ENCODE data around the gene DLGAP1.

Gene DLGAP1

GRCh38 chr18:3903337-3903736, 551.8 kb downstream of the DLGAP1 start:
- TF ChIP-seq POLR2A (IDR thresholded peaks at IDR 0.05; ENCODE audit: low read length) = no peak
- TF ChIP-seq GATA1 (IDR thresholded peaks at IDR 0.05; ENCODE audit: low read depth, low read length) = no peak
- DNase-seq = no peak

- TF ChIP-seq POLR2A (IDR thresholded peaks at IDR 0.05; ENCODE audit: low read length) (no peak), GATA1 (IDR thresholded peaks at IDR 0.05; ENCODE audit: low read depth, low read length) (no peak)
- no peak for DNase-seq
Observed at GRCh38 chr18:3902676-3903075, 552.4 kb downstream of the DLGAP1 start.

- TF ChIP-seq POLR2A (IDR thresholded peaks at IDR 0.05; ENCODE audit: low read length) (no peak), GATA1 (IDR thresholded peaks at IDR 0.05; ENCODE audit: low read depth, low read length) (no peak)
- no peak for DNase-seq
Observed at GRCh38 chr18:3901811-3902210, 553.3 kb downstream of the DLGAP1 start.

GRCh38 chr18:3901042-3901441, 554.1 kb downstream of the DLGAP1 start:
- TF ChIP-seq GATA1 (IDR thresholded peaks at IDR 0.05; ENCODE audit: low read depth, low read length) = no peak
- TF ChIP-seq POLR2A (IDR thresholded peaks at IDR 0.05; ENCODE audit: low read length) = no peak
- DNase-seq = no peak

GRCh38 chr18:3900327-3900726, 554.8 kb downstream of the DLGAP1 start:
- DNase-seq = no peak
- TF ChIP-seq GATA1 (IDR thresholded peaks at IDR 0.05; ENCODE audit: low read depth, low read length) (no peak), POLR2A (IDR thresholded peaks at IDR 0.05; ENCODE audit: low read length) (no peak)

- DNase-seq = no peak
- no peak for TF ChIP-seq GATA1 (IDR thresholded peaks at IDR 0.05; ENCODE audit: low read depth, low read length)
Observed at GRCh38 chr18:3898861-3899613, 556.1 kb downstream of the DLGAP1 start.

GRCh38 chr18:3892152-3892551, 563.0 kb downstream of the DLGAP1 start:
- no peak for DNase-seq
- TF ChIP-seq GATA1 (IDR thresholded peaks at IDR 0.05; ENCODE audit: low read depth, low read length) (no peak), POLR2A (IDR thresholded peaks at IDR 0.05; ENCODE audit: low read length) (no peak)

GRCh38 chr18:3891245-3891644, 563.9 kb downstream of the DLGAP1 start:
- no peak for DNase-seq
- TF ChIP-seq POLR2A (IDR thresholded peaks at IDR 0.05; ENCODE audit: low read length) (no peak), GATA1 (IDR thresholded peaks at IDR 0.05; ENCODE audit: low read depth, low read length) (no peak)

- peak; percentile 18 to 22 for DNase-seq
- no peak for TF ChIP-seq POLR2A (IDR thresholded peaks at IDR 0.05; ENCODE audit: low read length)
- TF ChIP-seq GATA1 (IDR thresholded peaks at IDR 0.05; ENCODE audit: low read depth, low read length) = no peak
Observed at GRCh38 chr18:3889803-3890202, 565.3 kb downstream of the DLGAP1 start.

- TF ChIP-seq GATA1 (IDR thresholded peaks at IDR 0.05; ENCODE audit: low read depth, low read length) = no peak
- no peak for TF ChIP-seq POLR2A (IDR thresholded peaks at IDR 0.05; ENCODE audit: low read length)
- no peak for DNase-seq
Observed at GRCh38 chr18:3889121-3889520, 566.0 kb downstream of the DLGAP1 start.

GRCh38 chr18:3886575-3887322, 568.4 kb downstream of the DLGAP1 start:
- peak; percentile 12 to 46 for DNase-seq
- TF ChIP-seq POLR2A (IDR thresholded peaks at IDR 0.05; ENCODE audit: low read length) = no peak
- TF ChIP-seq GATA1 (IDR thresholded peaks at IDR 0.05; ENCODE audit: low read depth, low read length) = no peak

GRCh38 chr18:3885209-3885792, 569.8 kb downstream of the DLGAP1 start:
- no peak for TF ChIP-seq GATA1 (IDR thresholded peaks at IDR 0.05; ENCODE audit: low read depth, low read length)
- no peak for TF ChIP-seq POLR2A (IDR thresholded peaks at IDR 0.05; ENCODE audit: low read length)
- DNase-seq = peak; percentile 30 to 41

- no peak for DNase-seq
- TF ChIP-seq POLR2A (IDR thresholded peaks at IDR 0.05; ENCODE audit: low read length) = no peak
- TF ChIP-seq GATA1 (IDR thresholded peaks at IDR 0.05; ENCODE audit: low read depth, low read length) = no peak
Observed at GRCh38 chr18:3879836-3880120, 575.3 kb downstream of the DLGAP1 start.

- TF ChIP-seq POLR2A (IDR thresholded peaks at IDR 0.05; ENCODE audit: low read length) (no peak), GATA1 (IDR thresholded peaks at IDR 0.05; ENCODE audit: low read depth, low read length) (no peak)
- no peak for DNase-seq
Observed at GRCh38 chr18:3879114-3879835, 575.8 kb downstream of the DLGAP1 start.

Measured in erythroblast (primary cell).